Ishikawa (cell line): ENCODE data around the gene LPAR4.

ENCODE experiments used
- CEBPB ChIP-seq: IDR thresholded peaks from 2 replicates; pipeline ENCODE4 v1.6.1; 2012
- CREB1 ChIP-seq: IDR thresholded peaks from 2 replicates; pipeline ENCODE4 v1.6.1; 2012; ENCODE audit warnings: low read depth
- NFIC ChIP-seq: IDR thresholded peaks from 2 replicates; pipeline ENCODE4 v1.6.1; 2012
- RAD21 ChIP-seq: IDR thresholded peaks from 2 replicates; pipeline ENCODE4 v1.6.1; 2012; ENCODE audit warnings: low read depth
- TCF12 ChIP-seq: IDR thresholded peaks from 2 replicates; pipeline ENCODE4 v1.6.1; 2012; ENCODE audit warnings: low read depth

- TF ChIP-seq TCF12 = no peak
- TF ChIP-seq CREB1 = no peak
- no peak for TF ChIP-seq NFIC
- no peak for TF ChIP-seq CEBPB
- TF ChIP-seq RAD21 = no peak
These were observed at the start of gene LPAR4 for GRCh38 chrX:78747489-78747888.
